ENCODE data around the gene PSMA6.

PSMA6 gene

DNA sequence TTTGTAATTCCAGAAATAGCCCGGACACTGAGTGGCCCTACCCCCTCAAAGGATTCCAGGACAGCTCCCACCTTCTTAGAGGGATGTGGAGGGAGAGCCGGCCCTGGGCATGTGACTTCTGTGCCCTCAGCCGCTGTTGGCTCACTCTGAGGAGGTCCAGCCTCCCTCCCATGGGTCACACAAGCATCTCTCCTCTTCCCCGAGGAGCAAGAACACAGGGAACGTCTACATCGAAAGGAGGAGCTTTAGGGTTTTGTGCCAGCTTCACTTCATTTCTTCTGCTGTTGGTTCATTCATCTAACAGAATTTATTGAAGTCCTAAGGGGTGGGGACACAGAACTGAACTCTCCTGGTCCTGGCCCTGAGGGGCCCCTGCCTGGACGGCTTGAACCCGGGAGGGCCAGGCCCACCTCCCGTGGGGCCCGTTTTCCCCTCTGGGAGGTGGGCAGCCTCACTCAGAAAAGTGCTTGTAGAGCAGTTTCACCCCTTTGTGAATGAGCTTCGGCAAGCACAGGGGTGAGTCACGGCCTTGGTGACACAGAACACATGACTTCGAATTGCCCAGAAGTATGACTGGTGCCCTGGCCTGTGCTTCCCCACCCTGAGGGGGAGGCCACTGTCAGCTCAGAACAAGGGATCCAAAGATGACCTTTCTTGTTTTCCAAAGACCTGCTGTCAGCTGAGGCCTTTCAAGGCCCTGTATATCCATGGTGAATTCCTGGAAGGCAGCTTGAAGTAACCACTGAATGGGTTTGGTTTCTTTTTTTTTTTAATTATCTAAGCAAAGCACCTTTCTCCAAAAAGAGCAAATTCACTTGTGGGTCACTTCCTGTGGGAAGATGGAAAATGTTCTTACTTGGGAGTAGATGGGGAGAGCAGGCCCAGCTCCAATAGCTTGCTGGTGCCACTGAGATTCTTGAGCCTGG is 73.2 kb downstream of the PSMA6 start:
- H3K4me3 ChIP-seq (ENCODE audit: low read depth, low read length), result no peak overlapping the region

DNA sequence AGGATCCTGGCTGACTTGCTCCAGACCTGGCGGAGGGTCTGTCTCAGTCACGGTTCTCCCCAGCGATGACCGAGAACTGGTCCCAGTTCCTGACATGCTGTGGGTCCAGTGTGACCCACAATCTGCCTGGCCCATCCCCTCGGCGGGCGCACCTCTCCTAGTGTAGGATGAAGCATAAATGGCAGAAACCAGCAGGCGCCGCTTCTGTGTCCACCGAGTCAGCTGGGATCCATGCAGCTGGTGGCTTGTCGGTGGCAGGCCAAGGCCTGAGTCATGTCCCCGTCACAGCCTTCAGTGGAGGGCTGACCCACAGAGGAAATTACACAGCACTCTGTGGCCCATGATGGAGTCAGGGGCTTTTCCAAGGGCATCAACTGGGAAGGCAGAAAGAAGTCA is 73.9 kb downstream of the PSMA6 start:
- no peak overlapping the region for H3K4me3 ChIP-seq (ENCODE audit: low read depth, low read length)

DNA sequence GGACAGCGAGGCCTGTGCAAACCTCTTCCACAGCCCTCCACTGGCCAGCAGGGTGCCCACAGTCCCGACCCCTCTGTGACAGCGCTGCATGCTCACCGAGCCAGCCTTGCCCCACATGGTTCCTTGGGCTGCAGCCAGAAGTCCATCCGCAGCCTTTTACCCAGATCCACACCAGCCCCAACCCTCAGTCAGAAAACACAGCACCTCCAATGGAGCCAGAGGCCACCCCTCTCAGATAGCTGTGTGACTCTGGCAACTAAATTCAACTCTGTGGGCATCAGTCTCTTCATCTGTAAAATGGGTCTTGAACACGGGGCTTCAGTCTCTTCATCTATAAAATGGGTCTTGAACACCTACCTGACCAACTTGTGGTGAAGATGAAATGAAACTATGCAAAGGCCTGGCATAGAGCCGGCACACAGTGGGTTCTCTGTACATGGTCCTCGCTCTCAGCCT is 74.4 kb downstream of the PSMA6 start:
- H3K4me3 ChIP-seq (ENCODE audit: low read depth, low read length), result no peak overlapping the region

DNA sequence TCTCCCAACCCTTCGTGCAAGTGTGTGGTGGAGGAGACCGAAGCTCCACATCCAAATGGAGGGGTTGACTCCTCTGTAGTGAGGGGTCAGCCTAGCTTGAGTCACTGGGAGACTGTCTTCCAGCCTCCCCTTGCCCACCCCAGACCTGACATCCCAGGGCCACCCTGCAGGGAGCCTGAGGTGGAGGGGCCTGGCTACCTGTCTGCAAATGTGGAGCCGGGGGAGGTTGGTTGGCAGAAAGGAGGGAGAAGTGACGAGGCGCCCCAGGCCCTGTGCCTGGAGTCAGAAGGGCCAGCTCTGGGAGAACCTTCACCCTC is 74.8 kb downstream of the PSMA6 start:
- H3K4me3 ChIP-seq (ENCODE audit: low read depth, low read length), result no peak overlapping the region

Data from iPS-11a (cell line).